Activated CD8-positive, alpha-beta memory T cell treated with anti-CD3 and anti-CD28 coated beads for 48 hours (primary cell): ENCODE results near the gene ASF1B.

ENCODE experiments used
- DNase-seq, 3 experiments: peaks; one replicate each; pipeline ENCODE4 v3.0.0-alpha.2; 2020; ENCODE audit warnings: low read depth in 2 of 3, low spot score in 2 of 3

The ASF1B gene

GRCh38 chr19:14138576-14139265 is 2.3 kb upstream of the ASF1B start:
- DNase-seq: no peak

- DNase-seq: no peak
Observed at GRCh38 chr19:14135985-14136508, 342 bp downstream of the ASF1B start.

GRCh38 chr19:14135355-14135754 is 1.0 kb downstream of the ASF1B start:
- DNase-seq: no peak

- no peak for DNase-seq
Observed at GRCh38 chr19:14127929-14128509, 8.4 kb downstream of the ASF1B start.

GRCh38 chr19:14127176-14127575 is 9.2 kb downstream of the ASF1B start:
- DNase-seq: no peak

GRCh38 chr19:14122924-14123323 is 13.5 kb downstream of the ASF1B start:
- no peak for DNase-seq

GRCh38 chr19:14120497-14120780 is 15.9 kb downstream of the ASF1B start:
- no peak for DNase-seq

- no peak for DNase-seq
Observed at GRCh38 chr19:14119644-14120496, 16.5 kb downstream of the ASF1B start.

GRCh38 chr19:14119146-14119545 is 17.2 kb downstream of the ASF1B start:
- DNase-seq: no peak

- DNase-seq: no peak
Observed at GRCh38 chr19:14118165-14119051, 18.0 kb downstream of the ASF1B start.

GRCh38 chr19:14117668-14118164 is 18.7 kb downstream of the ASF1B start, which contains the start of gene PRKACA:
PRKACA (minus strand) TSS chr19:14117762; CDS start chr19:14117547, 215 bp downstream.
- DNase-seq: peak; percentile 90 to 99 (median 93)

- no peak for DNase-seq
Observed at GRCh38 chr19:14116918-14117578, 19.3 kb downstream of the ASF1B start.

GRCh38 chr19:14116525-14116917 is 19.9 kb downstream of the ASF1B start:
- no peak for DNase-seq

GRCh38 chr19:14115756-14116155 is 20.6 kb downstream of the ASF1B start:
- DNase-seq: no peak

- DNase-seq: peak in 2 of 3 experiments; percentile 18 to 29
Observed at GRCh38 chr19:14114854-14115253, 21.5 kb downstream of the ASF1B start.

GRCh38 chr19:14114439-14114838 is 21.9 kb downstream of the ASF1B start:
- no peak for DNase-seq

GRCh38 chr19:14113762-14114414 is 22.5 kb downstream of the ASF1B start:
- DNase-seq: peak in 2 of 3 experiments; percentile 15 to 33

GRCh38 chr19:14112809-14113385 is 23.5 kb downstream of the ASF1B start:
- DNase-seq: no peak
